GM20000 (cell line): ENCODE results near the gene DGCR2.

ENCODE experiments used
- DNase-seq: peaks from one replicate; pipeline ENCODE4 v3.0.0; 2012; ENCODE audit warnings: low spot score
- TF ChIP-seq, protein P1 (sequence below): IDR thresholded peaks from 2 replicates; pipeline ENCODE4 v1.5.1; 2012; ENCODE audit warnings: mild to moderate bottlenecking, control low read depth; ENCODE audit errors: extremely low read depth, missing control alignments

The DGCR2 gene

GRCh38 chr22:18997306-18997924, 124.8 kb downstream of the DGCR2 start:
- no peak for DNase-seq
- TF ChIP-seq, protein P1, sequence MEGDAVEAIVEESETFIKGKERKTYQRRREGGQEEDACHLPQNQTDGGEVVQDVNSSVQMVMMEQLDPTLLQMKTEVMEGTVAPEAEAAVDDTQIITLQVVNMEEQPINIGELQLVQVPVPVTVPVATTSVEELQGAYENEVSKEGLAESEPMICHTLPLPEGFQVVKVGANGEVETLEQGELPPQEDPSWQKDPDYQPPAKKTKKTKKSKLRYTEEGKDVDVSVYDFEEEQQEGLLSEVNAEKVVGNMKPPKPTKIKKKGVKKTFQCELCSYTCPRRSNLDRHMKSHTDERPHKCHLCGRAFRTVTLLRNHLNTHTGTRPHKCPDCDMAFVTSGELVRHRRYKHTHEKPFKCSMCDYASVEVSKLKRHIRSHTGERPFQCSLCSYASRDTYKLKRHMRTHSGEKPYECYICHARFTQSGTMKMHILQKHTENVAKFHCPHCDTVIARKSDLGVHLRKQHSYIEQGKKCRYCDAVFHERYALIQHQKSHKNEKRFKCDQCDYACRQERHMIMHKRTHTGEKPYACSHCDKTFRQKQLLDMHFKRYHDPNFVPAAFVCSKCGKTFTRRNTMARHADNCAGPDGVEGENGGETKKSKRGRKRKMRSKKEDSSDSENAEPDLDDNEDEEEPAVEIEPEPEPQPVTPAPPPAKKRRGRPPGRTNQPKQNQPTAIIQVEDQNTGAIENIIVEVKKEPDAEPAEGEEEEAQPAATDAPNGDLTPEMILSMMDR, result no peak

DNA sequence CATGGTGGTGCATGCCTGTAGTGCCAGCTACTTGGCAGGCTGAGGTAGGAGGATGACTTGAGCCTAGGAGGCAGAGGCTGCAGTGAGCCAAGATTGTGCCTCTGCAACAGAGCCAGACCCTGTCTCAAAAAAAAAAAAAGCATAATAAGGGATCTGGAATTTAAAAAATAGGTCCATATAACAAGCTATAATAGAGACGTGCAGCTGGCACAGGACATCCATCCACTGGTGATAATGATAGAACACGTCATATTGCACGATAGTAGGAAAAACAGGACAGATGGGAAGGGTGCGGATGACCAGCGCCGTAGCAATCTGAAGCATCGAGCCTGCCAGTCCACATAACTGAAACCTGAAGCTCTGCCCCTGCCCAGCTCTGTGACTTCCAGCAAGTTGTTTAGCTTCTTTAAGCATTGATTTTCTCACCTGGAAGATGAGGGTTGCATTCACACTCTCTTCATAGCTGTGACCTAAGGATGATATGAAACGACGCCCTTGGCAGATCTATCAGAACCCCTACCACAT, 125.8 kb downstream of the DGCR2 start:
- DNase-seq, result no peak
- TF ChIP-seq, protein P1, result no peak

DNA sequence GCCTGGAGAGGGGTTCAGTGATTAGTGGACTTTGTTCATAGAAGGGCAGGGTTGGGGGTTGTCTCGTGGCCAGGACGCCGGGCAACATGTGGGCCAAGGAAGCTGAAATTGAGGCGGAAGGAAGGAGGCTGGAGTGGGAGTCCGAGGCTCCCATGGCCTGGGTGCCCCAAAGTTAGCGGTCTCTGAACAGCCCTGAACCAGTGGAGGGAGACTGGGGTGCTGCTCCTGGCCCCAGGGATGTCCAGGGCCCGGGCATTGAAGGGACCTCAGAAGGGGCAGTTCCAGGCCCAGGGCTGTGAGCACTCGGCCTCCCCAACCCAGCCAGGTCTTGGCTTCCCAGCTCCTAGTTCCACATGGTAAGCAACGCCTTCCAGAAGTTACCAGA, 126.9 kb downstream of the DGCR2 start:
- TF ChIP-seq, protein P1, result no peak
- DNase-seq, result no peak

- TF ChIP-seq, protein P1, result no peak
- DNase-seq, result no peak
Observed at GRCh38 chr22:18994701-18995326, 127.4 kb downstream of the DGCR2 start.

GRCh38 chr22:18994056-18994455, 128.2 kb downstream of the DGCR2 start:
- DNase-seq, result no peak
- TF ChIP-seq, protein P1, result no peak

- DNase-seq, result no peak
- TF ChIP-seq, protein P1, result no peak
Observed at GRCh38 chr22:18992543-18993198, 129.5 kb downstream of the DGCR2 start.

DNA sequence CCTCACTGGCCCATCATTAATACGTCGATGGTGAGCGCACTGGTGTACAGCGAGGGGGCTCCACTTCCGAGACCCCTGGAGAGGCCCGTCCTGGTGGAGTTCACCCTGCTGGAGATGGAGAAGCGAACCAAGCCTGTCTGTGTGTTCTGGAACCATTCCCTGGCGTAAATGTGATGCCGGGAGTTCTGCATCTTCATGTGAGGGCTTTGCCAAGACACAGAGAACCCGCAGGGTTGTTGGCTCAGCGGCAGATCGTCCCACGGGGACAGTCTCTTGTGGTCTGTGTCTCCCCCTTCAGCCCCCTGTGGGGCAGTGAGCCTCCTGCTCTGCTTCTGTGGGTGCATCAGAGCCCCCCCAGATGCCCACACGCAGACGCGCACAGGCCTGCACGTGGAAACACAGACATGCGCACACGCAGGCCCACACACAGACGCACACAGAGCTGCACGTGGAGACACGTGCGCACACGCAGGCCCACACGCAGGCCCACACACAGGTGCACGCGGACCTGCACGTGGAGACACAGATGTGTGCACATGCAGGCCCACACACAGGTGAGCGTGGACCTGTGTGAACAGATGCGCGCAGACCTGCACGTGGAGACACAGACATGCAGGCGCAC, 130.3 kb downstream of the DGCR2 start:
- DNase-seq, result no peak
- TF ChIP-seq, protein P1, result no peak
